Measurements from ENCODE around the gene ZNF138.
"Not testable (repeated sequence)": the region's sequence is repeated elsewhere in the genome, so short reads cannot be mapped to it uniquely, and the experiment has no call there.

Gene ZNF138

DNA sequence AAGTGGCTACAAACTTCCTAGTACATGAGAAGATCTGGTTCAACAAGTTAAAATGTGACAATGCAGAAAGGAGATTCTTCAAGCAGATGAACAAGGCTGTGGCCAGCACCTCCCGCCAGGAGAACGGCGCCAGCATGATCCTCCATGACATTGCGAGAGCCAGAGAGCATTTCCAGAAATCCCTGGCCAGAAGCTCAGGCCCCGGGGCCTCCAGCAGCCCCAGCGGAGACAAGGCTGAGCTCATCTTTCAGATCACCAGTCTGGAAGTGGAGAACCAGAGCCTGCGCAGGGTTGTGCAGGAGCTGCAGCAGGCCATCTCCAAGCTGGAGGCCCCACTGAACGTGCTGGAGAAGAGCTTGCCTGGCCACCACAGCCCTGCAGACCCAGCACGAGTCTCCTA lies 68.8 kb downstream of the ZNF138 start:
- Mint-ChIP-seq H3K27ac (no peak overlapping the region), H3K4me1 (peaks cover 0 to 4% of the 10 kb centered on the region in 2 donors), H3K27me3 (peaks cover 0 to 12% of the 10 kb centered on the region in 2 donors), H3K4me3 (no peak overlapping the region), H3K36me3 (peaks cover 0 to 1% of the 10 kb centered on the region in 2 donors), H3K9me3 (peaks cover 4 to 9% of the 10 kb centered on the region in 2 donors)
- no peak for DNase-seq
- no peak for ATAC-seq (replicated peaks)

GRCh38 chr7:64863530-64863929 lies 69.3 kb downstream of the ZNF138 start:
- not testable (repeated sequence) for H3K4me3 Mint-ChIP-seq; H3K4me1 Mint-ChIP-seq; H3K27ac Mint-ChIP-seq; H3K36me3 Mint-ChIP-seq; DNase-seq; ATAC-seq (replicated peaks)
- H3K27me3 Mint-ChIP-seq: peaks cover 0 to 12% of the 10 kb centered on the region in 2 donors
- H3K9me3 Mint-ChIP-seq: peaks cover 4 to 12% of the 10 kb centered on the region in 2 donors

DNA sequence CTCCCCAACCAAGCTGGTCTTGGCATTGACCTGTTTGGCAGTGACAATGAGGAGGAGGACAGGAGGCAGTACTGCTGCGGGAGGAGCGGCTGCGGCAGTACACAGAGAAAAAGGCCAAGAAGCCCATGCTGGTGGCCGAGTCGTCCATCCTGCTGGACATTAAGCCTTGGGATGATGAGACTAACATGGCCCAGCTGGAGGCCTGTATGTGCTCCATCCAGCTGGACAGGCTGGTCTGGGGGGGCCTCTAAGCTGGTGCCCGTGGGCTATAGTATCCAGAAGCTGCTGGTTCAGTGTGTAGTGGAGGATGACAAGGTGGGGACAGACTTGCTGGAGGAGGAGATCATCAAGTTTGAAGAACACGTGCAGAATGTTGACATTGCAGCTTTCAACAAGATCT lies 69.7 kb downstream of the ZNF138 start:
- DNase-seq (no peak), ATAC-seq (replicated peaks) (no peak)
- no peak overlapping the region for H3K4me3 Mint-ChIP-seq
- peaks cover 0 to 4% of the 10 kb centered on the region in 2 donors for H3K4me1 Mint-ChIP-seq
- H3K27ac Mint-ChIP-seq: no peak overlapping the region
- peaks cover 0 to 12% of the 10 kb centered on the region in 2 donors for H3K27me3 Mint-ChIP-seq
- peaks cover 4 to 11% of the 10 kb centered on the region in 2 donors for H3K9me3 Mint-ChIP-seq
- no peaks in the 10 kb centered on the region for H3K36me3 Mint-ChIP-seq

DNA sequence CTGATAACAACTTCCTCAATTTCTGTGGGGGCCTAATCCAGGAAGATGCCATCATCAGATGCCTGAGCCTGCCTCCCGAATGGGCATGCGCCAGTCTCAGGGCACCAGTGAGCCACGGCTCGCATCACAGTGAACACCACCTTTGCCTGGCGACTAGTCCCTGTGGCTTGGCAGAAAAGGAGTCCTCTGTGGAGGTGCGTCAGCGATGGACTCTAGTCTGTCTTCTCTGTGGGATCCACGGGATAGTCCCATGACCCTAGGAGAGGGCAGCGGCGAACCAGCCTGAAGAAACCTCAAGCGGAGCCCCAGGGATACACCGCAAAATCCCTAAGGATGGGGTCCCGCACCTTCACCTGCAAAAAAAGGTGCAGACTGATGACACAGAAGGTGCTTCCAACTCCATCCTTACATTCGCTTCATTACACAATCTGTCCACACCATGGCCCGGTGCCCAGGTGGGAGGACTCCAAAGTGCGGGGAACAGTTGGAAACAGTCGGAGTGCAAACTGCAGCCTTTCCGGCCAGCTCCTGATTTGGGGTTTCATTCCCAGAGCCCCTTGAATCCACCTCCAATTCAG lies 73.7 kb downstream of the ZNF138 start:
- no peak overlapping the region for H3K4me3 Mint-ChIP-seq
- H3K4me1 Mint-ChIP-seq: peaks cover 0 to 4% of the 10 kb centered on the region in 2 donors
- H3K9me3 Mint-ChIP-seq: peaks cover 6 to 14% of the 10 kb centered on the region in 2 donors
- no peak for DNase-seq
- H3K36me3 Mint-ChIP-seq: no peaks in the 10 kb centered on the region
- no peak for ATAC-seq (replicated peaks)
- no peak overlapping the region for H3K27ac Mint-ChIP-seq
- H3K27me3 Mint-ChIP-seq: peaks cover 0 to 17% of the 10 kb centered on the region in 2 donors

DNA sequence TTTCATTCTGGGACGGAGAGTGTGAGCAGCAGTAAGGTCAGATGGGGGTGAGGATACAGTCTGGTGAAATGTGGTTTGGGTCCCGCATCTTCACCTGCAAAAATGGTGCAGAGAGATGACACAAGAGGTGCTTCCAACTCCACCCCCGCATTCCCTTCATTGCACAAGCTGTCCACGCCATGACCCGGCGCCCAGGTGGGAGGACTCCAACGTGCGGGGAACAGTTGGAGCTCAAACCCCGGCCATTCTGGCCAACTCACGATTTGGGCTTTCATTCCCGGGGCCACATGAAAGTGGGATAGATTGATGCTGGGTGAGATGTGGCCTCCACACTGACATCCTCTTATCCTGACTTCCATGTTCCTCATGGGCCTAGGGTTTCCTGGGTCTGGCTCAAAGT lies 74.3 kb downstream of the ZNF138 start:
- H3K27me3 Mint-ChIP-seq: peaks cover 0 to 17% of the 10 kb centered on the region in 2 donors
- H3K4me1 Mint-ChIP-seq: peaks cover 0 to 4% of the 10 kb centered on the region in 2 donors
- no peaks in the 10 kb centered on the region for H3K36me3 Mint-ChIP-seq
- ATAC-seq (replicated peaks): no peak
- H3K27ac Mint-ChIP-seq: no peak overlapping the region
- H3K9me3 Mint-ChIP-seq: peaks cover 6 to 14% of the 10 kb centered on the region in 2 donors
- no peak for DNase-seq
- H3K4me3 Mint-ChIP-seq: no peak overlapping the region

- Mint-ChIP-seq H3K4me1 (peaks cover 0 to under 1% of the 10 kb centered on the region in 2 donors), H3K36me3 (no peaks in the 10 kb centered on the region), H3K27ac (no peak overlapping the region), H3K9me3 (peaks cover 8 to 13% of the 10 kb centered on the region in 2 donors), H3K27me3 (peaks cover 7 to 13% of the 10 kb centered on the region in 2 donors), H3K4me3 (no peak overlapping the region)
- no peak for ATAC-seq (replicated peaks)
- no peak for DNase-seq
Measured at GRCh38 chr7:64869121-64869725, 75.0 kb downstream of the ZNF138 start.

- Mint-ChIP-seq H3K4me3 (no peak overlapping the region), H3K27me3 (peaks cover 11 to 13% of the 10 kb centered on the region in 2 donors), H3K4me1 (no peaks in the 10 kb centered on the region), H3K9me3 (peaks cover 8 to 13% of the 10 kb centered on the region in 2 donors), H3K27ac (no peak overlapping the region), H3K36me3 (no peaks in the 10 kb centered on the region)
- ATAC-seq (replicated peaks): no peak
- DNase-seq: no peak
Measured at GRCh38 chr7:64869912-64870562, 75.8 kb downstream of the ZNF138 start.

GRCh38 chr7:64870656-64871055 lies 76.4 kb downstream of the ZNF138 start:
- H3K9me3 Mint-ChIP-seq: peaks cover 8 to 13% of the 10 kb centered on the region in 2 donors
- no peaks in the 10 kb centered on the region for H3K36me3 Mint-ChIP-seq
- DNase-seq (no peak), ATAC-seq (replicated peaks) (no peak)
- peaks cover 11 to 19% of the 10 kb centered on the region in 2 donors for H3K27me3 Mint-ChIP-seq
- H3K4me3 Mint-ChIP-seq: no peak overlapping the region
- H3K27ac Mint-ChIP-seq: no peak overlapping the region
- no peaks in the 10 kb centered on the region for H3K4me1 Mint-ChIP-seq

GRCh38 chr7:64871761-64872160 lies 77.5 kb downstream of the ZNF138 start:
- Mint-ChIP-seq H3K27me3 (peaks cover 11 to 21% of the 10 kb centered on the region in 2 donors), H3K36me3 (no peaks in the 10 kb centered on the region), H3K27ac (no peak overlapping the region), H3K9me3 (peaks cover 8 to 13% of the 10 kb centered on the region in 2 donors), H3K4me3 (no peak overlapping the region), H3K4me1 (no peaks in the 10 kb centered on the region)
- ATAC-seq (replicated peaks): no peak
- DNase-seq: no peak

GRCh38 chr7:64872351-64873154 lies 78.3 kb downstream of the ZNF138 start:
- Mint-ChIP-seq H3K36me3 (no peaks in the 10 kb centered on the region), H3K27ac (no peak overlapping the region), H3K9me3 (peaks cover 8 to 12% of the 10 kb centered on the region in 2 donors)

DNA sequence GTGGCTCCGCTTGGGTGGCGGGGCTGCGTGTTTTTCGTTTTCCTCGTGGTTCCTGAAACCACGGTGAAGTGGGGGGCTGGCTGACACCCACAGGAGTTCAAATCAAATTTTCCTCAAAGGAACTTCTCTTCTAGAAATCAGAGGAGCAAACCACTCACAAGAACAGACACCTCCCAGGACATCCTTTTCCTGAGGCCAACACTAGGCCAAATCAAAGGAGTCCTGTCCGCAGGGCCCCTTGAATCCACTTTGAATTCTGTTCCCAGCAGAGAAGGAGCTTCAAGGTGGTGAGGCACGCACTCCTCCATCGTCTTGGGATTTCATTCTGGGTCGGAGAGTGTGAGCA lies 78.9 kb downstream of the ZNF138 start:
- Mint-ChIP-seq H3K36me3 (no peaks in the 10 kb centered on the region), H3K4me3 (no peak overlapping the region), H3K4me1 (peaks cover 5 to 14% of the 10 kb centered on the region in 2 donors), H3K27ac (no peak overlapping the region), H3K9me3 (peaks cover 8 to 9% of the 10 kb centered on the region in 2 donors), H3K27me3 (peaks cover 22 to 35% of the 10 kb centered on the region in 2 donors)
- DNase-seq (no peak), ATAC-seq (replicated peaks) (no peak)

More at GRCh38 chr7:64872351-64873154, 78.3 kb downstream of the ZNF138 start:
- DNase-seq: no peak
- Mint-ChIP-seq H3K4me3 (no peak overlapping the region), H3K4me1 (peaks cover 5 to 8% of the 10 kb centered on the region in 2 donors), H3K27me3 (peaks cover 17 to 29% of the 10 kb centered on the region in 2 donors)
- ATAC-seq (replicated peaks): no peak

- H3K27me3 Mint-ChIP-seq: peaks cover 22 to 36% of the 10 kb centered on the region in 2 donors
- ATAC-seq (replicated peaks) (no peak), DNase-seq (no peak)
- H3K27ac Mint-ChIP-seq: no peak overlapping the region
- H3K36me3 Mint-ChIP-seq: peaks cover 0 to 2% of the 10 kb centered on the region in 2 donors
- H3K9me3 Mint-ChIP-seq: peaks cover 8% of the 10 kb centered on the region in 2 donors
- peaks cover 5 to 14% of the 10 kb centered on the region in 2 donors for H3K4me1 Mint-ChIP-seq
- no peak overlapping the region for H3K4me3 Mint-ChIP-seq
Measured at GRCh38 chr7:64873517-64873916, 79.3 kb downstream of the ZNF138 start.

DNA sequence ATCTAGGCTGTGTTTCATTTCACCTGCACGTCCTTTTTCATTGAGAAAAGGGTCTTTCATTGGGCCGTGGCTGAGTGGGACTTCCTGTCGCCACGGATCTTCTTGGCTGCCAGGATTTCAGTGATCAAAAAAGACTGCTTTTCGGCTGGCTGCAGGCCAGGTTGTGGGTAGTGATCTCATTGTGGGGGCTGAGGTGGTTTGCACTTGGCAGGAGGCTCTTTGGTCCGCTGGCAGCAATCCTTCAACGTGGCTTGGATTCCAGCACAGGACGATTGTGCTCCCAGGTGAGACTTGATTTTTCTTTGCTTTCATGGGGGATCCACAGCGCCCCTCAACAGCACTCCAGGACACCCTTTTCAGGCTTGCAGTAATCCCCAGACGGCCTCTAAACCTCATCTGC lies 79.9 kb downstream of the ZNF138 start:
- H3K4me1 Mint-ChIP-seq: peaks cover 5 to 14% of the 10 kb centered on the region in 2 donors
- DNase-seq (no peak), ATAC-seq (replicated peaks) (no peak)
- peaks cover 28 to 36% of the 10 kb centered on the region in 2 donors for H3K27me3 Mint-ChIP-seq
- H3K9me3 Mint-ChIP-seq: peaks cover 7 to 8% of the 10 kb centered on the region in 2 donors
- peaks cover 0 to 2% of the 10 kb centered on the region in 2 donors for H3K36me3 Mint-ChIP-seq
- H3K4me3 Mint-ChIP-seq: no peak overlapping the region
- H3K27ac Mint-ChIP-seq: no peak overlapping the region

DNA sequence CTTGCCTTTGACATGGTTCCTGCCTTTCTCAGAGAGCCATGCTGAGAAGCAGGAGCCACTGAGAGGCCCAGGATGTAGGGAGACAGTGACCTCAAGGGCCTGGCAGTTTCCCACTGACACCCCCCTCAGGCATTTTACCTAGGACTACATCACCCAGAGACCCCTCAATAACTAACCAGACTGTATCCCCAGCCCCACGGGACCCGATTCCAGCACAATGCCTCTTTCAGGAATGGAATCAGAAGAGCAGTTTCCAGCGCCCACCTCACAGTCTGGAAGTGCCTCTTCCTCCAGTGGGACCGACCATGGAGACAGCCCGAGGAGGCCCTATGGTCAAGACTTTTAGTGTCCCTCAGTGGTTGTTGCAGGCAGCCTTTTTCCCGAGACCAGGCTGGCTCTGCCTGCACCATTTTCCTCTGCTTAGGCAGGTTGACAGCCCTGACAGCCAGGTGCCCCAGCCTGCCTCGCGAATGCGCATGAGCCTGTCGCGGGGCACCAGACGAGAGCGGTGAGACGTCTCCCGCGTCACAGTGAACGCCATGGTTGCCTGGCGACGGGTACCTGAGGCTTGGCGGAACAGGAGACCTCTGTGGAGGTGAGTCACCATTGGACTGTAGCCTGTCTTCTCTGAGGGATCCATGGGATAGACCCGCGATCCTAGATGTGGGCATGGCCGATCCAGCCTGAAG lies 80.5 kb downstream of the ZNF138 start:
- ATAC-seq (replicated peaks) (no peak), DNase-seq (no peak)
- Mint-ChIP-seq H3K4me1 (peaks cover 5 to 14% of the 10 kb centered on the region in 2 donors), H3K36me3 (peaks cover 0 to 2% of the 10 kb centered on the region in 2 donors), H3K9me3 (peaks cover 7 to 8% of the 10 kb centered on the region in 2 donors), H3K4me3 (no peak overlapping the region), H3K27ac (no peak overlapping the region), H3K27me3 (peaks cover 32 to 36% of the 10 kb centered on the region in 2 donors)
